Measurements from ENCODE around the gene BRAT1. TPM values are rescaled to one million over a fixed set of nuclear protein-coding genes. Genes with fewer than 3 reads are reported as not detected.
A peak's percentile ranks its signal among the peaks of the same experiment; 100 is the strongest.
"Not testable (repeated sequence)": the region's sequence is repeated elsewhere in the genome, so short reads cannot be mapped to it uniquely, and the experiment has no call there.

BRAT1 gene
- polyA plus RNA-seq, 3 donors from 2014 or later: 15.0 to 42.4 (median 19.2) TPM

DNA sequence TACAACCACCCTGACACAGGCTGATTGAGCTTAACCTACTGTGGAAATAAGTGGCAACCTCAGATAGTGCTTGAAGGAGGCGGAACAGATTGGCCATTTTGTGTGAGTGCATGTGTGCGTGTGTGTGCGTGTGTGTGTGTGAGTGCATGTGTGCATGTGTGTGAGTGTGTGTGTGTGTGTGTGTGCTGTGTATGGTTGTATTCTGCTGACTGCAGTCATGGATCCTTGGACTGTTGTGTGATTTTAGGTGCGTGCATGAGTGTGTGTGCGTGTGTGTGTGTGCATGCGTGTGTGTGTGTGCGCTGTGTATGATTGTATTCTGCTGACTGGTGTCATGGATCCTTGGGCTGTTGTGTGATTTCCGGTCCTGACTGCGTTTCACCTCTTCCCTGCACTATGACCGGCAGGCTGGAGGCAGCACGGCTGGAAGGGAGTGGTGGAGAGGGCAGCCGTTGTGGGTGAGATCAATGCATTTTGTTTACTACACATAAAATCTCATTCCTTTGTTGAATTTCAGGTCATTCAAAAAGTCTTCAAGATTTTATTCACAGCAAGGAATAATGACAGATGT, 9.7 kb upstream of the BRAT1 start:
- peaks cover 0 to 3% (median 0%) of the 10 kb centered on the region in 3 donors for H3K27me3 Mint-ChIP-seq (ENCODE audit: low read depth in 3 of 3)
- H3K4me3 Mint-ChIP-seq: no peak overlapping the region
- no peak overlapping the region for H3K27ac Mint-ChIP-seq
- DNase-seq: no peak
- H3K9me3 Mint-ChIP-seq: no peaks in the 10 kb centered on the region
- peaks cover 6% of the 10 kb centered on the region in 2 donors for H3K4me1 Mint-ChIP-seq
- peaks cover 0 to 5% (median 0%) of the 10 kb centered on the region in 3 donors for H3K36me3 Mint-ChIP-seq

DNA sequence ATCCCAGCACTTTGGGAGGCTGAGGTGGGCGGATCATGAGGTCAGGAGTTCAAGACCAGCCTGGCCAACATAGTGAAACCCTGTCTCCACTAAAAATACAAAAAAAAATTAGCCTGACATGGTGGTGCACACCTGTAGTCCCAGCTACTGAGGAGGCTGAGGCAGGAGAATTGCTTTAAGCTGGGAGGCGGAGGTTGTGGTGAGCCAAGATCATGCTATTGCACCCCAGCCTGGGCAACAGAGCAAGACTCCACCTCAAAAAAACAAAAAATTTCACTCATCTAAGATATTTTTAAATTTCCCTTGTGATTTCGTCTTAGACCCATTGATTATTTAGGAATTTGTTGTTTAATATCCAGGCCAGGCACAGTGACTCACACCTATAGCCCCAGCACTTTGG, 8.6 kb upstream of the BRAT1 start:
- H3K27ac Mint-ChIP-seq; H3K27me3 Mint-ChIP-seq (ENCODE audit: low read depth in 3 of 3); DNase-seq; H3K4me3 Mint-ChIP-seq; H3K36me3 Mint-ChIP-seq; H3K9me3 Mint-ChIP-seq: not testable (repeated sequence)
- peaks cover 6 to 11% of the 10 kb centered on the region in 2 donors for H3K4me1 Mint-ChIP-seq

DNA sequence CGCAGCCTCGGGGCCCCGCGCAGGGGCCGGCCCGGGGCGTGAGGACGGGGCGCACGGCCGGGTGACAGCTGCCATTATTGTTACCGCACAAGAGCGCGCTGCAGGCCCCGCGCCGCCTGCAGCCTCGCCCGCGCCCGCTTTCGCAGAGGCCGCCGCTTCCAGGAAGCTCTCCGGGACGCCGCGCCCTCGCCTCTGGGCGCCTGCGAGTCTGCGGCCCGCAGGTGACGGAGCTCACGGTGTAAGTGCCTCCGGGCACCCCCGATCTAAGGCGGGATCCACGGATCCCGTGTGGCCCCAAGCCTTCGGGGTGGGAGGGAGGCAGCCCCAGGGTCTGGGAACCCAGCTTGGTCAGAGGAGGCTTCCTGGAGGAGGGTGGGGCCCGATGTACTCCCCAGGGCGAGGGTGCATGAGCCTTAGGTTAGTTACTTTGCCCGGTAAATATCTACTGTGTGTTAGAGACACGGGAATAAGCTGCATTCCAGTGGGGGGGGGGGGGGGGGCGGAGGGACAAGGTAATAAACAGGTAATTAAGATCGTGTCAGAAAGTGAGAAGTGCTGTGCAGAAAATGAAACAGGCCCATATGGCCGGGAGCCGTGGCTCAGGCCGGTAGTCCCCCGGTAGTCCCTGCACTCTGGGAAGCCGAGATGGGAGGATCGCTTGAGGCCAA, 4.1 kb upstream of the BRAT1 start:
- peak overlapping the region; percentile 62 to 85 (median 74) for H3K4me3 Mint-ChIP-seq
- DNase-seq: no peak
- H3K9me3 Mint-ChIP-seq: no peaks in the 10 kb centered on the region
- peak overlapping the region in 3 of 6 donors; percentile 30 to 58 (median 57) for H3K27ac Mint-ChIP-seq
- no peaks in the 10 kb centered on the region for H3K36me3 Mint-ChIP-seq
- peaks cover 5 to 14% (median 12%) of the 10 kb centered on the region in 3 donors for H3K27me3 Mint-ChIP-seq (ENCODE audit: low read depth in 3 of 3)
- peaks cover 20 to 22% of the 10 kb centered on the region in 2 donors for H3K4me1 Mint-ChIP-seq

DNA sequence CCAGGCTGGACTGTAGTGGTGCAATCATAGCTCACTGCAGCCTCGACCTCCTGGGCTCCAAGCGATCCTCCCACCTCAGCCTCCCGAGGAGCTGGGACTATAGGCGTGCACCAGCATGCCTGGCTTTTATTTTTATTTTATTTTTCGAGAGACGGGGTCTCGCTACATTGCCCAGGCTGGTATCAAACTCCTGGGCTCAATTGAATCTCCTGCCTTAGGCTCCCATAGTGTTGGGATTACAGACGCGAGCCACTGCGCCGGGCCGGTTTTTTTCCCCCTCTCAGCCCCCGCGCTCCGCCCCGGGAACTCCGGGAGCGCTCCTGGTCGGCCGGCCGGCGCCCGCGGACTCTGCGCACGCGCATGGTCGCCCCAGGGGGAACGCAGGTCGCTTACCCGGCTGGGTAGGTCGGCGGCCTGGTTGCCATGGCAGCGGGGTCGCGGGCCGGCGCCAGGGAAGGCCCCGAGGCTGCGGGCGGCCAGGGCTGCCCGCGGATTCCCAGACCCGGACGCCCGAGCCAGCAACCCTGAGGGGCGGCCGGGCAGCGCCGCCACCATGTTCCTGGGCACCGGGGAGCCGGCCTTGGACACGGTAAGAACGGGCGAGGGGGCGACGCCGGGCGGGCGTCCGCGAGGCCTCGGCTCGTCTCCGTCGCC, 3.4 kb upstream of the BRAT1 start, which contains the start of gene IQCE:
IQCE (plus strand) TSS at position 351 of the 654 bp plus-strand sequence; CDS start at position 554, 203 bp downstream.
- no peaks in the 10 kb centered on the region for H3K36me3 Mint-ChIP-seq
- H3K9me3 Mint-ChIP-seq: no peaks in the 10 kb centered on the region
- peaks cover 5 to 14% (median 12%) of the 10 kb centered on the region in 3 donors for H3K27me3 Mint-ChIP-seq (ENCODE audit: low read depth in 3 of 3)
- peak within 1 kb of the TSS; percentile 30 to 79 (median 54) for H3K27ac Mint-ChIP-seq
- peak; percentile 92 to 93 (median 93) for DNase-seq
- H3K4me1 Mint-ChIP-seq: peaks cover 26 to 28% of the 10 kb centered on the region in 2 donors
- peak within 1 kb of the TSS; percentile 77 to 87 (median 80) for H3K4me3 Mint-ChIP-seq

DNA sequence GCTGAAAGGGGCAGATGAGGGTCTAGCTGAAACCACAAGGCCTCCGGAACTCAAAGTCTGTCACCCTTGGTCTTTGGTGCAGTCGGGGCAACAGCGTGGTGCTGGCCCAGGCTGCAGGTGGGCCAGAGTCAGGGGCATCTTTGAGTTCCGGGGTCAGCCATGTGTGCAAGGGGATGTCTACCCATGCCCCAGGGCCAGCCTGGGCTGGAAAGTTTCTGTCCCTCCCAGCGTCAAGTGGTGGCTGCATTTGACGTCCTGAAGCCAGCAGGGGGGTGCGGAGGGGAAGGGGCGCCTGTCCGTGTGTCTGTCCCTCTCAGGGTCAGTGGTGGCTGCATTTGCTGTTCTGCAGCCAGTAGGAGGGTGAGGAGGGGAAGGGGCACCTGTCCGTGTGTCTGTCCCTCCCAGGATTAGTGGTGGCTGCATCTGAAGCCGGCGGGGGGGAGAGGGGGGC, 638 bp downstream of the BRAT1 start:
- H3K4me3 Mint-ChIP-seq: peak overlapping the region; percentile 82 to 89 (median 84)
- peaks cover 5 to 16% (median 12%) of the 10 kb centered on the region in 3 donors for H3K27me3 Mint-ChIP-seq (ENCODE audit: low read depth in 3 of 3)
- peaks cover 0 to 7% (median 4%) of the 10 kb centered on the region in 3 donors for H3K36me3 Mint-ChIP-seq
- DNase-seq: no peak
- peaks cover 32 to 35% of the 10 kb centered on the region in 2 donors for H3K4me1 Mint-ChIP-seq
- H3K9me3 Mint-ChIP-seq: no peaks in the 10 kb centered on the region
- H3K27ac Mint-ChIP-seq: peak overlapping the region; percentile 66 to 89 (median 78)

DNA sequence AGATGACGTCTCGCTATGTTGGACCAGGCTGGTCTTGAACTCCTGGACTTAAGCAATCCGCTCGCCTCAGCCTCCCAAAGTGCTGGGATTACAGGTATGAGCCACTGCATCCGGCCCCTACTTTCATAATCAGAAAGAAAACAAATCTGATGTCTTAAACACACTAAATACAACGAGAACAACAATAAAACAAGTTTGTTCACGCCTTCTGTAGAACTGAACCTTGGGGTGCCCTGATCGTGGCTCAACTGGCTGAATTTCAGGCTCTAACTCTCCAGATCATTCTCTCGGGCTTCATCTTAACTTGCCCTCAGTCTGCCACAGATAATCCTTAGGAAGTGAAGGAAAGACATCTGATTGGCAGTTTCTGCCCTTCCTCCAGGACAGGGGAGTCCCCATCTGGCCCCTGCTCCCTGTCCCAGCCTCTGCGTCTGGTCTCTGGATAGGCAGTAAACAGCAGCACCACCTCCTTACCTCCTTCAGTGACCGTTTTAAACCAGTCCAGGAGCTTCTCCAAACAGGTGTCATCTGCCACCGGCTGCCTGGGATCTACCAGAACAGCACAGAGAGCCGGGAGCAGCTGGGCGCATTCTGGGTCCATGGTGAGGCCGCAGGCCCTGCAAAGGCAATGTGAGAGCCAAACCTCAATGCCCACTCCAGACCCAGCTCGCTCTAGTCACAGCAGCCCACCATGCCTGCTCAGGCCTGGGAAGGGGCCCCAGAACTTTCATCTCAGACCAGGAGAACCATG, 1.3 kb downstream of the BRAT1 start:
- Mint-ChIP-seq H3K4me3 (peak overlapping the region; percentile 82 to 89 (median 84)), H3K27ac (peak overlapping the region; percentile 66 to 89 (median 78)), H3K36me3 (peaks cover 0 to 14% (median 9%) of the 10 kb centered on the region in 3 donors), H3K27me3 (ENCODE audit: low read depth in 3 of 3) (peaks cover 5 to 16% (median 12%) of the 10 kb centered on the region in 3 donors), H3K9me3 (no peaks in the 10 kb centered on the region), H3K4me1 (peaks cover 32 to 41% of the 10 kb centered on the region in 2 donors)
- no peak for DNase-seq

DNA sequence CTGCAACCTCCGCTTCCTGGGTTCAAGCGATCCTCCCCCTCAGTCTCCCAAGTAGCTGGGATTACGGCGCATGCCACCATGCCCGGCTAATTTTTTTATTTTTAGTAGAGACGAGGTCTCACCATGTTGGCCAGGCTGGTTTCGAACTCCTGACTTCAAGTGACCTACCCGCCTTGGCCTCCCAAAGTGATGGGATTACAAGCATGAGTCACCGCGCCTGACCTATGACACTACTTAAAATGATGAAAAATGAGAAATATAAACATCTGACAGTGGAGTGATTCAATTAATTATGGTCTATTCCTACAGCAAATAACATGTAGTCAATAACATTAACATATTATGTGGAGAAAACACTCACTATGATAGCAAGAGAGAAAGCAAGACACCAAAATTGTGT, 2.2 kb downstream of the BRAT1 start:
- H3K36me3 Mint-ChIP-seq: peaks cover 2 to 15% (median 10%) of the 10 kb centered on the region in 3 donors
- peak overlapping the region in 3 of 6 donors; percentile 19 to 59 (median 28) for H3K27ac Mint-ChIP-seq
- no peaks in the 10 kb centered on the region for H3K9me3 Mint-ChIP-seq
- H3K4me1 Mint-ChIP-seq: peaks cover 29 to 37% of the 10 kb centered on the region in 2 donors
- peaks cover 5 to 14% (median 6%) of the 10 kb centered on the region in 3 donors for H3K27me3 Mint-ChIP-seq (ENCODE audit: low read depth in 3 of 3)
- DNase-seq: no peak
- H3K4me3 Mint-ChIP-seq: peak overlapping the region; percentile 2 to 88 (median 82)

DNA sequence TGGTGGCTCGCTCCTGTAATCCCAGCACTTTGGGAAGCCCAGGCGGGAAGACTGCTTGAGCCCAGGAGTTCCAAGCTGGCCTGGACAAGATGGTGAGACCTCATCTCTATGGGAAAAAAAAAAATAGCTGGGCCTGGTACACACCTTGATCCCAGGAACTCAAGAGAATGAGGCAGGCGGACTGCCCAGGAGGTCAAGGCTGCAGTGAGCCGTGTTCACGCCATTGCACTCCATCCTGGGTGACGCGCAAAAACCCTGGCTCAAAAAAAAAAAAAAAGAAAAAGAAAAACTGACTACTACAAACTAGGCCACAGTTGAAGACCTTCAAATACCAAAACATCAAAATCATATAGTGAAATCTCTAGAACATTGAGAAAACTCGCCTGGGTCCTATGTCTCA, 3.9 kb downstream of the BRAT1 start:
- peak overlapping the region in 1 of 6 donors; percentile 40 for H3K27ac Mint-ChIP-seq
- H3K4me1 Mint-ChIP-seq: peaks cover 24 to 29% of the 10 kb centered on the region in 2 donors
- H3K4me3 Mint-ChIP-seq: no peak overlapping the region
- DNase-seq: no peak
- H3K36me3 Mint-ChIP-seq: peaks cover 10 to 17% (median 12%) of the 10 kb centered on the region in 3 donors
- H3K9me3 Mint-ChIP-seq: no peaks in the 10 kb centered on the region
- peaks cover 0 to 7% (median 5%) of the 10 kb centered on the region in 3 donors for H3K27me3 Mint-ChIP-seq (ENCODE audit: low read depth in 3 of 3)

DNA sequence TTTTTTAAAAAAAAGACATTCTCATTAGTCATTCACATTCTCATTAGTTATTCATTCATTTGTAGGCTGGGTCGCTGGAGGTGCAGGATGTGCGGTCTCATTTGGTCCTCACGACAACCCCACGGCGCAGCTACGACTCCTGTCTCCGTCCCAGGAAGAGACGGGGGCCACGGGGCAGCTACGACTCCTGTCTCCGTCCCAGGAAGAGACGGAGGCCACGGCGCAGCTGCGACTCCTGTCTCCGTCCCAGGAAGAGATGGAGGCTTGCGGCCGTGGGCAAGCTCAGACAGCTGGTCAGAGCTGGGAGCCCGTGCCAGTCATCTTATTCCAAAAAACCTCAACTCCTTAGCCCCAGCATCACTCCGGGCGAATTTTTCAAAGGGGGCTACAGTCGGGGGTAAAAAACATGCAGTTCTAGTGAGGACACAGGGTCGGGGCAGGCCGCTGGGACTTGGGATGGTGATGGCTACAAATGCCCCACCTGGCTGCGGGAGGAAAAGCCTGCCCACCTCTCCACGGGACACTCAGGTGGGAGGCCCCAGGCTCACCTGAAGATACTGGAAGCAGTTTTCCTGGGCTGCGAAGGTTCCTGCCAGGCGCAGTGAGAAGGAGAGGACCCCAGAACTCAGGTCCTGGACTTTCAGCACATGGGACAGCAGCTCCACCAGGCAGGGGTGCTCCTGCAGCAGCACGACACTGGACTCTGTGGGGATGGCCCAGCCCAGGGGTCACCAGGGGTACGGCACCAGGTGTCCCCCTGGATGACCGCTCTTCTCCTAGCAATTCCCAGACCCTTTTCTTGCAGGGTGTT, 8.3 kb downstream of the BRAT1 start:
- Mint-ChIP-seq H3K4me1 (peaks cover 4 to 11% of the 10 kb centered on the region in 2 donors), H3K9me3 (no peaks in the 10 kb centered on the region), H3K36me3 (peaks cover 10 to 15% (median 12%) of the 10 kb centered on the region in 3 donors), H3K27ac (no peak overlapping the region), H3K4me3 (no peak overlapping the region), H3K27me3 (ENCODE audit: low read depth in 3 of 3) (peaks cover 6 to 18% (median 15%) of the 10 kb centered on the region in 3 donors)
- DNase-seq: no peak

DNA sequence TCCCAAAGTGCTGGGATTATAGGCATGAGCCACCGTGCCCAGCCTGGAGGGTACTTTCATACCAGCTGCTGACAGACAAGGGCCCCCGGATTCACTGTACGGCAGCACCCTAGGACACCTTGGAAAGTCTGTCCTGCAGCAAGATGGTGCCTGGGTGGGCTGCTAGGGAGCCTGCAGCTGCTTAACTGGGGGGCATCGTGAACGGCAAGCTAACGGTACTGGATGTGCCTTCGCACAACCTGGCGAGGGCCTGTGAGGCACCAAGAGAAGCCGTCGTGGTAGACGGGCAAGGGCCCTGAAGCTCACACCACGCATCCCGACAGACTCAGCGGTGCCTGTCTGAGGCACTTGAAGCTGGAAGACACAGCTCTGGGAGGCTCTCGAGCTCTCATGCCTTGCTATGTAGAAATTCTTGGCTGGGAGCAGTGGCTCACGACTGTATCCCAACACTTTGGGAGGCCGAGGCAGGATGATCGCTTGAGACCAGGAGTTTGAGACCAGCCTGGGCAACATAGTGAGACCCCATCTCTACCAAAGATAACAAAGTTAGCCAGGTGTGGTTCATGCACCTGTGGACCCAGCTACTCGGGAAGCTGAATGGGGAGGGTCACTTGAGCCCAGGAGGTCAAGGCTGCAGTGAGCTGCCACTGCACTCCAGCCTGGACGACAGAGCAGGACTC, 9.4 kb downstream of the BRAT1 start:
- Mint-ChIP-seq H3K4me3 (peak overlapping the region in 1 of 5 donors; percentile 21), H3K4me1 (peaks cover 4 to 6% of the 10 kb centered on the region in 2 donors), H3K36me3 (peaks cover 10 to 12% (median 11%) of the 10 kb centered on the region in 3 donors), H3K27ac (no peak overlapping the region), H3K27me3 (ENCODE audit: low read depth in 3 of 3) (peaks cover 6 to 26% (median 24%) of the 10 kb centered on the region in 3 donors), H3K9me3 (no peaks in the 10 kb centered on the region)
- DNase-seq: no peak

DNA sequence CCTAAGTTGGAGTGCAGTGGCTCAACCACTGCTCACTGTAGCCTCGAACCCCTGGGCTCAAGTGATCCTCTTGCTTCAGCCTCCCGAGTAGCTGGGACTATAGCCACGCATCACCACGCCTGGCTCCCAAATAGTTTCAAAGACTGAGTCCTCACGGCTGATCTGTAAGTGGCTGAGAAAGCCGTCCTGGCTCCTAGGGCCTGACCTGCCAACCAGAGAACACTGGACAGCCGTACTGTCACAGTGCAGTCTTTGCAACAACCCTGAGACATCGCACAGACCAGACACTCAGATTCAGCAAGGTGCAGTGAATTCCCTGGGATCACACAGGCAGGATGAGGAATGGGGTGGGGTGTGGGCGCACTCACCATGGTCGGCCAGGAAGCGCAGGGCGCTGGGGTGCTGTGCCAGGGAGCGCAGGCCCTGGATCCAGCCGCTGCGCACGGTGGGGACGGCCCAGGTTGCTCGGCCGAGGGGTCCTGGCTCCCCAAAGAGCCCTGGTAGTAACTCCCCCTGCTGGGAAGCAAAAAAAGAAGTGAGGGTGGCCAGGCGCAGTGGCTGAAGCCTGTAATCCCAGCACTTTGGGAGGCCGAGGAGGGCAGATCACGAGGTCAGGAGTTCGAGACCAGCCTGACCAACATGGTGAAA, 10.7 kb downstream of the BRAT1 start:
- Mint-ChIP-seq H3K4me1 (peaks cover 1 to 6% of the 10 kb centered on the region in 2 donors), H3K27ac (no peak overlapping the region), H3K4me3 (no peak overlapping the region), H3K27me3 (ENCODE audit: low read depth in 3 of 3) (peaks cover 6 to 32% (median 22%) of the 10 kb centered on the region in 3 donors), H3K9me3 (no peaks in the 10 kb centered on the region), H3K36me3 (peaks cover 8 to 10% (median 10%) of the 10 kb centered on the region in 3 donors)
- DNase-seq: no peak
